SK-N-SH treated with all-trans-retinoic acid at 6 μM for 48 hours (cell line): ENCODE measurements around the gene CDC14A.

Experiments used
- ATAC-seq: fragments of 200-7000 bp; cut with Tn5 transposase; 3 replicates; pipeline ENCODE4 v1.9.1; 2020; ENCODE audit warnings: mild to moderate bottlenecking, moderate library complexity
- ARNTL ChIP-seq: fragments of 450-650 bp; formaldehyde crosslinking; IDR thresholded peaks from 2 replicates; pipeline ENCODE4 v1.5.0; 2020; ENCODE audit warnings: low read depth, mild to moderate bottlenecking, moderate library complexity, borderline replicate concordance
- BACH2 ChIP-seq: fragments of 250-450 bp; sonication (Bioruptor Pico); IDR thresholded peaks from 2 replicates; pipeline ENCODE4 v1.9.0; 2021; ENCODE audit warnings: mild to moderate bottlenecking, borderline replicate concordance
- CREB5 ChIP-seq: fragments of 250-450 bp; sonication (Bioruptor Pico); IDR thresholded peaks from 2 replicates; pipeline ENCODE4 v1.5.1; 2020; ENCODE audit warnings: low read depth, mild to moderate bottlenecking, moderate library complexity
- CSDC2 ChIP-seq: fragments of 250-450 bp; sonication (Bioruptor Pico); IDR thresholded peaks from 2 replicates; pipeline ENCODE4 v1.5.0; 2020; ENCODE audit warnings: mild to moderate bottlenecking, moderate library complexity
- GLIS3 ChIP-seq: fragments of 250-450 bp; sonication (Bioruptor Pico); IDR thresholded peaks from 2 replicates; pipeline ENCODE4 v1.5.0; 2020; ENCODE audit warnings: mild to moderate bottlenecking, moderate library complexity
- ISL1 ChIP-seq: fragments of 250-450 bp; sonication (Bioruptor Pico); IDR thresholded peaks from 2 replicates; pipeline ENCODE4 v2.1.2; 2022; ENCODE audit warnings: mild to moderate bottlenecking, moderate library complexity
- OSR1 ChIP-seq: fragments of 250-450 bp; sonication (Bioruptor Pico); IDR thresholded peaks from 2 replicates; pipeline ENCODE4 v1.8.0; 2022; ENCODE audit warnings: moderate library complexity, mild to moderate bottlenecking, inconsistent platforms
- PATZ1 ChIP-seq: fragments of 250-450 bp; sonication (Bioruptor Pico); IDR thresholded peaks from 2 replicates; pipeline ENCODE4 v1.8.0; 2020; ENCODE audit warnings: mild to moderate bottlenecking, moderate library complexity, borderline replicate concordance
- POU6F1 ChIP-seq: fragments of 250-450 bp; sonication (Bioruptor Pico); IDR thresholded peaks from 2 replicates; pipeline ENCODE4 v1.8.0; 2021; ENCODE audit warnings: low read depth, mild to moderate bottlenecking, moderate library complexity, borderline replicate concordance
- PPARA ChIP-seq: fragments of 250-450 bp; sonication (Bioruptor Pico); IDR thresholded peaks from 2 replicates; pipeline ENCODE4 v1.5.0; 2020; ENCODE audit warnings: mild to moderate bottlenecking, borderline replicate concordance
- RARB ChIP-seq: fragments of 250-450 bp; sonication (Bioruptor Pico); IDR thresholded peaks from 2 replicates; pipeline ENCODE4 v1.8.0; 2021; ENCODE audit warnings: mild to moderate bottlenecking, moderate library complexity
- SNAI2 ChIP-seq: fragments of 250-450 bp; sonication (Bioruptor Pico); IDR thresholded peaks from 2 replicates; pipeline ENCODE4 v1.5.0; 2020; ENCODE audit warnings: mild to moderate bottlenecking, moderate library complexity
- TCF4 ChIP-seq: fragments of 250-450 bp; sonication (Bioruptor Pico); IDR thresholded peaks from 2 replicates; pipeline ENCODE4 v1.8.0; 2021; ENCODE audit warnings: mild to moderate bottlenecking, moderate library complexity, borderline replicate concordance
- TSHZ2 ChIP-seq: fragments of 250-450 bp; sonication (Bioruptor Pico); IDR thresholded peaks from 2 replicates; pipeline ENCODE4 v1.5.0; 2020; ENCODE audit warnings: mild to moderate bottlenecking, moderate library complexity
- ZC3H10 ChIP-seq: fragments of 250-450 bp; sonication (Bioruptor Pico); IDR thresholded peaks from 2 replicates; pipeline ENCODE4 v1.5.1; 2021; ENCODE audit warnings: mild to moderate bottlenecking, moderate library complexity
- ZFP3 ChIP-seq: fragments of 250-450 bp; sonication (Bioruptor Pico); IDR thresholded peaks from 2 replicates; pipeline ENCODE4 v1.5.0; 2020; ENCODE audit warnings: mild to moderate bottlenecking, moderate library complexity
- ZFP30 ChIP-seq: fragments of 450-650 bp; formaldehyde crosslinking; IDR thresholded peaks from 2 replicates; pipeline ENCODE4 v1.5.0; 2022; ENCODE audit warnings: mild to moderate bottlenecking, moderate library complexity
- ZNF565 ChIP-seq: fragments of 450-650 bp; formaldehyde crosslinking; conservative IDR thresholded peaks from 2 replicates; pipeline ENCODE4 v1.5.0; 2020; ENCODE audit warnings: low read depth, mild to moderate bottlenecking, moderate library complexity
- ZNF70 ChIP-seq: fragments of 450-650 bp; formaldehyde crosslinking; IDR thresholded peaks from 2 replicates; pipeline ENCODE4 v1.5.0; 2020; ENCODE audit warnings: mild to moderate bottlenecking, moderate library complexity
- ZNF8 ChIP-seq: fragments of 450-650 bp; formaldehyde crosslinking; IDR thresholded peaks from 2 replicates; pipeline ENCODE4 v1.5.0; 2020; ENCODE audit warnings: mild to moderate bottlenecking, moderate library complexity

The CDC14A gene

GRCh38 chr1:100557606-100557953 is 205.3 kb downstream of the CDC14A start:
- no peak for ATAC-seq
- no peak for TF ChIP-seq ZC3H10
- no peak for TF ChIP-seq ZNF70 (CRISPR knock-in tag)
- no peak for TF ChIP-seq POU6F1 (CRISPR knock-in tag)
- no peak for TF ChIP-seq ARNTL (CRISPR knock-in tag)
- no peak for TF ChIP-seq SNAI2 (CRISPR knock-in tag)
- TF ChIP-seq OSR1: no peak
- TF ChIP-seq RARB (CRISPR knock-in tag): no peak
- TF ChIP-seq ZNF8 (CRISPR knock-in tag): no peak
- no peak for TF ChIP-seq BACH2 (CRISPR knock-in tag)
- no peak for TF ChIP-seq ZFP3

- no peak for TF ChIP-seq ARNTL (CRISPR knock-in tag)
- TF ChIP-seq PATZ1 (CRISPR knock-in tag): no peak
- no peak for TF ChIP-seq TCF4 (CRISPR knock-in tag)
- TF ChIP-seq PPARA (CRISPR knock-in tag): no peak
- no peak for TF ChIP-seq ZNF8 (CRISPR knock-in tag)
- TF ChIP-seq ISL1 (CRISPR knock-in tag): no peak
- TF ChIP-seq CSDC2 (CRISPR knock-in tag): no peak
- no peak for TF ChIP-seq ZFP3
- no peak for TF ChIP-seq GLIS3 (CRISPR knock-in tag)
- TF ChIP-seq ZC3H10: no peak
- TF ChIP-seq OSR1: no peak
- TF ChIP-seq ZNF70 (CRISPR knock-in tag): no peak
- TF ChIP-seq CREB5 (CRISPR knock-in tag): no peak
- no peak for TF ChIP-seq BACH2 (CRISPR knock-in tag)
- TF ChIP-seq ZNF565: no peak
- TF ChIP-seq POU6F1 (CRISPR knock-in tag): no peak
- TF ChIP-seq SNAI2 (CRISPR knock-in tag): no peak
- ATAC-seq: no peak
Observed at GRCh38 chr1:100565533-100565932, 213.2 kb downstream of the CDC14A start.

GRCh38 chr1:100565937-100566699 is 213.8 kb downstream of the CDC14A start:
- no peak for ATAC-seq
- no peak for TF ChIP-seq ZNF565

GRCh38 chr1:100567062-100567461 is 214.8 kb downstream of the CDC14A start:
- TF ChIP-seq ISL1 (CRISPR knock-in tag) (no peak), ZNF8 (CRISPR knock-in tag) (no peak), PATZ1 (CRISPR knock-in tag) (no peak), TSHZ2 (no peak), PPARA (CRISPR knock-in tag) (no peak), CSDC2 (CRISPR knock-in tag) (no peak), ZC3H10 (no peak), ZFP30 (CRISPR knock-in tag) (no peak), ZNF70 (CRISPR knock-in tag) (no peak), OSR1 (no peak), ZNF565 (no peak), BACH2 (CRISPR knock-in tag) (no peak), GLIS3 (CRISPR knock-in tag) (no peak), RARB (CRISPR knock-in tag) (no peak)
- ATAC-seq: no peak
